Activated CD4-positive, alpha-beta T cell treated with anti-CD3 and anti-CD28 coated beads, Interleukin-2, amount 10 ng/mL, durations not matched to agents 24 days and 14 days (primary cell): ENCODE data around the gene SRF. TPM values are rescaled to one million over a fixed set of nuclear protein-coding genes. Genes with fewer than 3 reads are reported as not detected.

ENCODE experiments used
- DNase-seq: peaks from one replicate; pipeline ENCODE4 v3.0.0; 2022
- H3K27ac Mint-ChIP-seq: one replicate; pipeline ENCODE4 v1.8.0; 2022; ENCODE audit warnings: mild to moderate bottlenecking, mixed read lengths
- H3K27me3 Mint-ChIP-seq: one replicate; pipeline ENCODE4 v1.8.0; 2022; ENCODE audit warnings: mixed read lengths
- H3K36me3 Mint-ChIP-seq: one replicate; pipeline ENCODE4 v1.8.0; 2022; ENCODE audit warnings: low read depth, mild to moderate bottlenecking, mixed read lengths
- H3K4me1 Mint-ChIP-seq: one replicate; pipeline ENCODE4 v1.8.0; 2021; ENCODE audit warnings: mixed read lengths
- H3K4me3 Mint-ChIP-seq: one replicate; pipeline ENCODE4 v1.8.0; 2022; ENCODE audit warnings: mild to moderate bottlenecking, moderate library complexity, mixed read lengths
- H3K9me3 Mint-ChIP-seq: one replicate; pipeline ENCODE4 v1.8.0; 2021; ENCODE audit warnings: mixed read lengths
- intact Hi-C: fragments of 100-400 bp; cut with micrococcal nuclease; formaldehyde crosslinking; loops from one replicate; pipeline ENCODE4 v1.15.1; 2023
- total RNA-seq: library from RNA; stranded (reverse); gene quantifications from 2 replicates; pipeline ENCODE4 v1.2.3, GENCODE V29; 2022

Gene SRF
- total RNA-seq, 1 donor from 2014 or later = 54.3 TPM

DNA sequence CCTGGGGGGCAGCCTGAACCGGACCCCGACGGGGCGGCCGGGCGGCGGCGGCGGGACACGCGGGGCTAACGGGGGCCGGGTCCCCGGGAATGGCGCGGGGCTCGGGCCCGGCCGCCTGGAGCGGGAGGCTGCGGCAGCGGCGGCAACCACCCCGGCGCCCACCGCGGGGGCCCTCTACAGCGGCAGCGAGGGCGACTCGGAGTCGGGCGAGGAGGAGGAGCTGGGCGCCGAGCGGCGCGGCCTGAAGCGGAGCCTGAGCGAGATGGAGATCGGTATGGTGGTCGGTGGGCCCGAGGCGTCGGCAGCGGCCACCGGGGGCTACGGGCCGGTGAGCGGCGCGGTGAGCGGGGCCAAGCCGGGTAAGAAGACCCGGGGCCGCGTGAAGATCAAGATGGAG is 636 bp downstream of the SRF start:
- peaks cover 39% of the 10 kb centered on the region for H3K4me1 Mint-ChIP-seq
- intact Hi-C loops = loop anchor here (1.0 to 5.0 kb wide), 12 partner anchors 53 to 719 kb away; partner anchors contain the start of genes ABCC10, CNPY3, GTPBP2 and KLC4
- peak; percentile 82 for DNase-seq
- H3K9me3 Mint-ChIP-seq = no peaks in the 10 kb centered on the region
- peak overlapping the region; percentile 94 for H3K4me3 Mint-ChIP-seq
- H3K27me3 Mint-ChIP-seq = no peaks in the 10 kb centered on the region
- peaks cover 38% of the 10 kb centered on the region for H3K36me3 Mint-ChIP-seq
- H3K27ac Mint-ChIP-seq = peak overlapping the region; percentile 88

DNA sequence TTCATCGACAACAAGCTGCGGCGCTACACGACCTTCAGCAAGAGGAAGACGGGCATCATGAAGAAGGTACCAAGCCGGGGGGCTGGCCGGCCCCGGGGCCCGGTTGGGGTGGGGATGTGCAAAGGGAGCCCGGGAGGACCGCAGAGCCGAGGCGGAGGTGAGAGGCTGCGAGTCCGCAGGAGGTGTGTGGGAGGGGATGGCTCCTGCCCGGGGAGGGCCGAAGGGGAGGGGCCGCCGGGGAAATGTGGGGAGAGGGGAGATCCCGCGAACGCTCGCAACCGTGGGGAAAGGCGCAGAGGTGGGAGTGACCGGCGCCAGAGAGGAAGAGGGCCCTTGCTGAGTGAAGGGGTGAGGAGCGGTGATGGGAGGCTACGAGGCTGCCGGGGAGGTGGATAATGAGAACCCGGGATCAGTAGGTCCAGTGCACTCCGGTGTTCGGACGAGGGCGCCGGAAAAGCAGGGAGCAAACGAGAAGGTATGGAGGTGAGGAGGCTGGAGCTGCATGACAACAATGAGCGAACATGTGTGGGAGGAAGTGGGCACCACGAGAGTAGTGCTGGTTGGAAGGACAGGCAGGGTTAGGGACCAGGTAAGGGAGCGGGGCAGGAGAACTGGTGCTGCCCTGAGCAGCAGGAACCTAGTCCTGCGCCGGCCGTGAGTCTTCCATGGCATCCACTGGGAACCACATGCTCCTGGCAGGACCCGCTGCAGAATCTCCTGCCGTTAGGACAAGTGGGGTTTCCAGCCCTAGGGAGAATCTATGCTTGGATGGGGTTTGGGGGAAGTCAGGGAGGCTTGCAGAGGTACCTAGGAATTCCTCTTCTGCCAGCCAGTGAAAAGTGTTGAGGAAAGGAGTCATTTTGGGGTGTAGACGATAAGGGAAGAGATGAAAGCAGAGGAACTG is 1.3 kb downstream of the SRF start:
- peaks cover 39% of the 10 kb centered on the region for H3K4me1 Mint-ChIP-seq
- intact Hi-C loops = loop anchor here (1.0 to 5.0 kb wide), 8 partner anchors 75 to 720 kb away; partner anchors contain the start of genes ABCC10, GTPBP2, POLH and POLR1C
- H3K36me3 Mint-ChIP-seq = peaks cover 38% of the 10 kb centered on the region
- DNase-seq = peak; percentile 88
- no peaks in the 10 kb centered on the region for H3K27me3 Mint-ChIP-seq
- H3K9me3 Mint-ChIP-seq = no peaks in the 10 kb centered on the region
- H3K27ac Mint-ChIP-seq = peak overlapping the region; percentile 88
- H3K4me3 Mint-ChIP-seq = peak overlapping the region; percentile 94

DNA sequence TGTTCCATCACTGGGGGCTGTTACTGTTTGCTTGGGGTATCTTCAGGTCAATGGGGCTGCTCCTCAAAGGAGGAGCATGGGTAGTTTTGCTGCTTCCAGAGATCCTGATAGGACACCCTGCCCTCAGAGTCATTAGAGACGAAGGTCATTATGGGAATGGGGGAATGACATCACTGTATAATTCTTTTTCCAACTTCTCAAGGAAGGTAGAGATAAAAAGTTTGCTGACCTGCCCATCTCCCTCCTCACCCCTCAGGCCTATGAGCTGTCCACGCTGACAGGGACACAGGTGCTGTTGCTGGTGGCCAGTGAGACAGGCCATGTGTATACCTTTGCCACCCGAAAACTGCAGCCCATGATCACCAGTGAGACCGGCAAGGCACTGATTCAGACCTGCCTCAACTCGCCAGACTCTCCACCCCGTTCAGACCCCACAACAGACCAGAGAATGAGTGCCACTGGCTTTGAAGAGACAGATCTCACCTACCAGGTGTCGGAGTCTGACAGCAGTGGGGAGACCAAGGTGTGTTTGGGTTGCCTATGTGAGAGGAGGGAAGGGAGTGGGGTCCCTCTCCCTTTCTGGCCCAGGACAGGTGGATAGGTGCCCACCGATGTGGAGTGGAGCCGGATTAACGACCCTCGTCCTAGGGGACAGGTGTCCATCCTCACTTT is 2.7 kb downstream of the SRF start:
- intact Hi-C loops = loop anchor here (1.0 to 5.0 kb wide), 10 partner anchors 9 to 721 kb away; partner anchors contain the start of genes ABCC10, CUL9, GTPBP2 and MEA1
- Mint-ChIP-seq H3K9me3 (no peaks in the 10 kb centered on the region), H3K27ac (peak overlapping the region; percentile 34), H3K4me1 (peaks cover 39% of the 10 kb centered on the region), H3K36me3 (peaks cover 48% of the 10 kb centered on the region), H3K27me3 (no peaks in the 10 kb centered on the region), H3K4me3 (peak overlapping the region; percentile 94)
- no peak for DNase-seq

DNA sequence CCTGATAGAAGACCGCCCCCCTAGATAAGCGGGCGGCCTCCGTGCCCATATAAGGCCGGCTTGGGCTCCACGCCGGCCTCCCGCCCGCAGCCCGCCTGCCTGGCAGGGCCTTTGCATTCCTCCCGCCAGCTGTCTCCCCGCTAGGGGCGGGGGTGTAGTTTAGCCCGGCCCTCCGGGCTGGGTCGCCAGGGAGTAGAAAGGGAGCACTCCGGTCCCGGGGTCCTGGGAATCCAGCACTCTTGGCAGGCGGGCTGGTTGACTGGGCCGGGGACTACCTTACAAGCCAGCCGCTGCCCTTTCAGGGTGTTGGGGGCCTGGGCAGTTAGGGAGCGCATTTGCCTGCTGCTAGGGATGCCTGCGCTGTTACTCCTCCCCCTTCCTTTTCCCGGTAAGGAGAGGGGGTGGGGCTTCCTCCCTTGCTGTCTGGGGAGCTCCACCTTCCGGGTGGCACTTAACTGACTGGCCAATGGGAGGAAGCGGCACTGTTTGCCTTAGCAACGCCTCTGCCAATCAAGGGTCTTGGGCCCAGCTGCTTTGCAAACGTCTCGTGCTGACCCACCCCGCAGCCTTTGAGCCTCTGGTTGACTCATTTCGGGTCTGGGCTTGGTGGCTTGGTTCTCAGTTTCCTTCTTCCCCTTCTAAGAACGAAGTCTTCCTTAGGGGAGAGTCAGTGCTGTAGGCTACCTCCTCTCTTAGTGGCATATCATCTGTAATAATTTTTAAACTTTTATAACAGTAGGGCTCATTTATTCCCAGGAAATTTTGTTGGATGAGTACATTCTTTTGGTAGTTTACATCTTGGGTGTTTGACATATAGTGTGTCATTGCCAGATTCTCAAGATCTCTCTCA is 3.4 kb downstream of the SRF start:
- DNase-seq = peak; percentile 99
- Mint-ChIP-seq H3K36me3 (peaks cover 55% of the 10 kb centered on the region), H3K4me3 (peak overlapping the region; percentile 94), H3K27ac (peak overlapping the region; percentile 84), H3K4me1 (peaks cover 39% of the 10 kb centered on the region), H3K27me3 (no peaks in the 10 kb centered on the region), H3K9me3 (no peaks in the 10 kb centered on the region)
- intact Hi-C loops = loop anchor here (1.0 to 5.0 kb wide), 10 partner anchors 8 to 722 kb away; partner anchors contain the start of genes ABCC10, CUL9, GTPBP2 and MEA1

DNA sequence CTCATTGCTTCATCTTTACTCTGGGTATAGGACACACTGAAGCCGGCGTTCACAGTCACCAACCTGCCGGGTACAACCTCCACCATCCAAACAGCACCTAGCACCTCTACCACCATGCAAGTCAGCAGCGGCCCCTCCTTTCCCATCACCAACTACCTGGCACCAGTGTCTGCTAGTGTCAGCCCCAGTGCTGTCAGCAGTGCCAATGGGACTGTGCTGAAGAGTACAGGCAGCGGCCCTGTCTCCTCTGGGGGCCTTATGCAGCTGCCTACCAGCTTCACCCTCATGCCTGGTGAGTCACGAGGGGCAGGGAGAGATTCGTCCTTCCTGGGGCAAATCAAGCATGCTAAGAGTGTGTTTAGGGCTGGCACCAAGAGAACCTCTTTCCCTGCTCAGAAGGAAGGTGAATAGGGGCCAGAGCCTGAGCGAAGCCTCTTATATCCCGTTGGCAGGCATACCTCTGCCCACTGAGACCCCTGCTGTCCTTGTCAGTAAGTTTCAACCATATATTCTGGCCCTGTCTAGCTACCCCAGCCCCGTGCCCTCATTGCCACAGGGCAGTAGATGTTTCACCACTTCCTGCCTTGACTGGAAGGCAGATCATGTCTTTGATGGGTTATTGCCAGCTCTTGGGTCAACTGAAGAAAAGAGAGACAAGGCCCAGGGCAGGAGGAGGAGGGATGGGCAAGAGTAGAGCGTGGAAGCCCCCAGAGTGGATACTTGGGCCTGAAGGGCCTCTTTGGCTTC is 4.8 kb downstream of the SRF start:
- no peak for DNase-seq
- Mint-ChIP-seq H3K4me1 (peaks cover 34% of the 10 kb centered on the region), H3K9me3 (no peaks in the 10 kb centered on the region), H3K27me3 (no peaks in the 10 kb centered on the region), H3K27ac (peak overlapping the region; percentile 72), H3K36me3 (peaks cover 56% of the 10 kb centered on the region), H3K4me3 (no peak overlapping the region)
- intact Hi-C loops = loop anchor here (2.0 kb wide), 1 partner anchor 193 kb away; the partner anchor contains the start of gene ZNF318

DNA sequence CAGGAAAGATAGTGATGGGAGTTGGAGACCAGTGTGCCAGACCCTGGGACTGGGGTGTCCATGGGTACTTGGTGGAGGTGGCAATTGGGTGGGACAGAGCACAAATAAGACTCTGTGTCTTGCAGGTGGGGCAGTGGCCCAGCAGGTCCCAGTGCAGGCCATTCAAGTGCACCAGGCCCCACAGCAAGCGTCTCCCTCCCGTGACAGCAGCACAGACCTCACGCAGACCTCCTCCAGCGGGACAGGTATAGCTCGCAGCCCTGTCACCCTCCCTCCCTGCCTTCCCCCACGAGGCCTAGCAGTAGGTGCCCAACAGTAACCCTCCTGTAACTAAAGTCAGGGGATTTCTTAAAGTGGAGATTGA is 5.3 kb downstream of the SRF start:
- H3K4me3 Mint-ChIP-seq = no peak overlapping the region
- DNase-seq = no peak
- peaks cover 58% of the 10 kb centered on the region for H3K36me3 Mint-ChIP-seq
- H3K27me3 Mint-ChIP-seq = no peaks in the 10 kb centered on the region
- intact Hi-C loops = no loop called here
- no peaks in the 10 kb centered on the region for H3K9me3 Mint-ChIP-seq
- peak overlapping the region; percentile 72 for H3K27ac Mint-ChIP-seq
- H3K4me1 Mint-ChIP-seq = peaks cover 36% of the 10 kb centered on the region

DNA sequence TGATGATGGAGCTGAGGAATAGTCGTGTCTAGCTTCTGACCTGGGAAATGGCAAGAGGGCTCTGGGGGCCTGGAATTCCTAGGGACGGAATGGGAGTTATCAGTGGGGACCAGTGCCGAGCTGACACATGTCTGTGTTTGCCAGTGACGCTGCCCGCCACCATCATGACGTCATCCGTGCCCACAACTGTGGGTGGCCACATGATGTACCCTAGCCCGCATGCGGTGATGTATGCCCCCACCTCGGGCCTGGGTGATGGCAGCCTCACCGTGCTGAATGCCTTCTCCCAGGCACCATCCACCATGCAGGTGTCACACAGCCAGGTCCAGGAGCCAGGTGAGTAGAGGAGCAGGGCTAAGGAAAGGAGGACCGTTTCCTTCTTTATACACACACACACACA is 7.1 kb downstream of the SRF start:
- no peak overlapping the region for H3K4me3 Mint-ChIP-seq
- intact Hi-C loops = no loop called here
- H3K36me3 Mint-ChIP-seq = peaks cover 54% of the 10 kb centered on the region
- peaks cover 38% of the 10 kb centered on the region for H3K4me1 Mint-ChIP-seq
- no peak for DNase-seq
- H3K27ac Mint-ChIP-seq = no peak overlapping the region
- no peaks in the 10 kb centered on the region for H3K27me3 Mint-ChIP-seq
- no peaks in the 10 kb centered on the region for H3K9me3 Mint-ChIP-seq

DNA sequence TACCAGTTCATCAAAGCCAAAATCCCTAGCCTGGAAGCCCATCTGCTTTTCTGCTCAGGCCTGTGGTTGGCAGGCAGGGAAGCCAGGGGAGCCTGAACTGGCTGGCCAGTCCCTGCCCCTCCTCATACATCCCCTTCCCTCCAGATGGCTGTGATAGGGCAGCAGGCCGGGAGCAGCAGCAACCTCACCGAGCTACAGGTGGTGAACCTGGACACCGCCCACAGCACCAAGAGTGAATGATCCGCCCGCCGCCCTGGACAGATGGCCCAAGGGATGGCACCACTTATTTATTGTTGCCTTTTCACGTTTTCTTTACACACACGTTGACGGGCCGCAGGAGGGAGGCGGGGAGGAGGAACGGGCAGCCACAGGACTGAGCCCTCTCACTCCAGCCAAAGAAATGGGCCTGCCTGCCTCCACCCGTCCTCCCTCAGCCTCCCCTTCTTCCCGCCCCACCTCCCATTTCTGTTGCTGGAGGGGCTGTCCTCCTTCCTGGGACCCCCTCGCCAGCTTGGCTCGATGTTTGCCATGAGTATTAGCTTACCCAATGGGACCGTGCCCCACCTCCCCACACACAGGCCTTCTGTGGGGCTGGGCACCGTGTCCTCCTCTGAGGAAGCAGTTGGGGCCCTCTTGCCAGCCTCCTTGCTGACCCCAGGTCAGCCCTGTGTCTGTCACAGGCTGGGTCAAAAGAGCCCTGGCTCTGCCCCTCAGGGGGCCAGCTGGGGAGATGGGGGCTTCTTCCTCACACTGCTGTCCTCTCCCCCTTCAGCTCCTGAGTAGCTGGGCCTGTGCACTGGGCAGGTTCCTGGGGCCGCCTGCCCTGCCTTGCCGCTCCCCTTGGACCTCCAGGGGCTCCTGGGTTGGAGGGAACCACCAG is 8.1 kb downstream of the SRF start:
- intact Hi-C loops = no loop called here
- H3K27me3 Mint-ChIP-seq = no peaks in the 10 kb centered on the region
- H3K27ac Mint-ChIP-seq = no peak overlapping the region
- no peak overlapping the region for H3K4me3 Mint-ChIP-seq
- no peaks in the 10 kb centered on the region for H3K9me3 Mint-ChIP-seq
- peaks cover 49% of the 10 kb centered on the region for H3K36me3 Mint-ChIP-seq
- peaks cover 38% of the 10 kb centered on the region for H3K4me1 Mint-ChIP-seq
- DNase-seq = no peak

DNA sequence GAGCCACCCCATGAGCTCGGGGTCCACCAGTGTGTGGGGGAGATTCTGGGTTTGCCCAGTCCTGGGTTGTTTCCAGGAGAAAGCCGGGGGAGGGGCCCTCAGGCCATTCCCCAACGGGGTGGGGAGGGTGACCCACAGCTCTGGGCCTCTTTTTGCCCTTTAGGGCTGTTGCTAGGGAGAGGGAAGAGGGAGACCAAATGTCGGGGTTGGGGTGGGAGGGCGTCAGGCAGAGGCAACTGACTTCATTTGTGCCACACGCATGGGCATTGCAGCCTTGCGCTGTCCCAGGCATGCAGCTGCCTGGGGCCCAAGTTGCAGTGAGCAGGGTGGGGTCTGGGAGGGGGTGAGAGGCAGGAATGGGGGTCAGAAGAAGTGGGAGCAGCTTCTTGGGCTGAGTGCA is 9.0 kb downstream of the SRF start:
- intact Hi-C loops = no loop called here
- DNase-seq = no peak
- Mint-ChIP-seq H3K4me1 (peaks cover 41% of the 10 kb centered on the region), H3K9me3 (no peaks in the 10 kb centered on the region), H3K4me3 (no peak overlapping the region), H3K27ac (peak overlapping the region; percentile 7), H3K36me3 (peaks cover 50% of the 10 kb centered on the region), H3K27me3 (no peaks in the 10 kb centered on the region)

DNA sequence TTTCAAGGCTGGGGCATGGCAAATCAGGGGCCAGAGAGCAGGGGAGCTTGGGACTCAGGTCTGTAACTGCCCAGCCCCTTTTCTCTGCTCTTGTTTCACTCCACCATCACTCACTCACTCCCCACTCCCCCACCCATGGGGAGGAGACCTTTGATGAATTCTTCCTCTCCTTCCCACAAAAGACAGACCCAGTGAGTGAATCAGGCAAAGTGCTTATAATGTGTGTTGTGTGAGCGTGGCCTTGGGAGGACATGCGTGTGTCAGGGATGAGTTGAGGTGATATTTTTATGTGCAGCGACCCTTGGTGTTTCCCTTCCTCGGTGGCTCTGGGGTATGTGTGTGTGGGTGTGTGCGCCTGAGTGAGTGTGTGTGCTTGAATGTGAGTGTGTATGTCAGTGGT is 9.9 kb downstream of the SRF start:
- no peaks in the 10 kb centered on the region for H3K27me3 Mint-ChIP-seq
- intact Hi-C loops = no loop called here
- DNase-seq = no peak
- H3K36me3 Mint-ChIP-seq = peaks cover 42% of the 10 kb centered on the region
- H3K4me3 Mint-ChIP-seq = peak overlapping the region; percentile 27
- peak overlapping the region; percentile 94 for H3K27ac Mint-ChIP-seq
- H3K4me1 Mint-ChIP-seq = peaks cover 39% of the 10 kb centered on the region
- H3K9me3 Mint-ChIP-seq = no peaks in the 10 kb centered on the region

DNA sequence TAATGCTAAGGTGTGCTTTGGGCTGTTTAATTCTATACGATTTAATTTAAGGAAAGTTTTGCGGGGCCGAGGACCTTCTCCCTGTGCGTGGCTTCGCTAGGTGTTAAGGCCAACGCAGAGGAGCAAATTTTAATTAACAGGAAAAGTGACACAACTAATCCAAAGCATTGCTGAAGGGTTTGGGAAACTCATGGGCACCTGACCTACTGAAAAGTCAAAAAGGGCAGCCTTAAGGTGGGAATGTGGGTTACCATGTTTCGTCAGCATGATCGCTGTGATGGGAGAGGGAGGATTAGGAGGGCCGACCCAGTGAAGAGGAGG is 10.5 kb downstream of the SRF start:
- Mint-ChIP-seq H3K4me1 (peaks cover 36% of the 10 kb centered on the region), H3K27ac (peak overlapping the region; percentile 94), H3K27me3 (no peaks in the 10 kb centered on the region), H3K9me3 (no peaks in the 10 kb centered on the region), H3K4me3 (peak overlapping the region; percentile 94), H3K36me3 (peaks cover 41% of the 10 kb centered on the region)
- no peak for DNase-seq
- intact Hi-C loops = no loop called here
